Right atrium auricular region (tissue), 2 donors: ENCODE results near the gene ABHD17B. TPM values are rescaled to one million over a fixed set of nuclear protein-coding genes. Genes with fewer than 3 reads are reported as not detected.

Experiments used
- DNase-seq: peaks from one replicate; pipeline ENCODE4 v3.0.0-alpha.2; 2019; ENCODE audit warnings: low spot score
- H3K27ac ChIP-seq, 2 donors: fragments of 200-600 bp; sonication (generic); 1 replicate in 1 of 2; 2 replicates in 1 of 2; pipeline ENCODE4 v1.5.1; 2016 to 2019
- H3K27me3 ChIP-seq, 2 donors: fragments of 200-600 bp; sonication (generic); one replicate each; pipeline versions ENCODE4 v1.5.1 to v1.6.0; 2017 to 2019
- H3K36me3 ChIP-seq: fragments of 200-600 bp; sonication (generic); one replicate; pipeline ENCODE4 v1.5.1; 2016
- H3K4me1 ChIP-seq, 2 donors: fragments of 200-600 bp; sonication (generic); one replicate each; pipeline versions ENCODE4 v1.5.1 to v1.6.0; 2017 to 2019
- H3K4me3 ChIP-seq, 2 donors: fragments of 200-600 bp; sonication (generic); 1 replicate in 1 of 2; 2 replicates in 1 of 2; pipeline ENCODE4 v1.5.1; 2017 to 2019; ENCODE audit warnings: mild to moderate bottlenecking in 1 of 2, moderate library complexity in 1 of 2
- H3K9me3 ChIP-seq, 2 donors: fragments of 200-600 bp; sonication (generic); one replicate each; pipeline ENCODE4 v1.5.1; 2019
- CTCF ChIP-seq, 2 donors: fragments of 200-600 bp; sonication (generic); IDR thresholded peaks; one replicate each; pipeline ENCODE4 v1.5.1; 2019; ENCODE audit warnings: antibody characterized with exemption in 2 of 2
- total RNA-seq, 2 donors: library from RNA; depleted of rRNA; stranded (reverse); fragments of >200 nt; gene quantifications; one replicate each; pipeline ENCODE4 v1.1.0, GENCODE V29; 2016

The ABHD17B gene
- total RNA-seq, 2 donors from 2014 or later: 13.0 to 14.1 TPM

- TF ChIP-seq CTCF (IDR thresholded peaks at IDR 0.05): no peak
- Histone ChIP-seq H3K4me1 (no peaks in the 10 kb centered on the region), H3K9me3 (no peaks in the 10 kb centered on the region), H3K27ac (no peak overlapping the region), H3K27me3 (no peaks in the 10 kb centered on the region), H3K36me3 (no peaks in the 10 kb centered on the region), H3K4me3 (no peak overlapping the region)
- DNase-seq: no peak
Observed at GRCh38 chr9:71941060-71941568, 30.1 kb upstream of the ABHD17B start.

GRCh38 chr9:71937898-71938297, 26.9 kb upstream of the ABHD17B start:
- Histone ChIP-seq H3K36me3 (no peaks in the 10 kb centered on the region), H3K4me1 (no peaks in the 10 kb centered on the region), H3K9me3 (no peaks in the 10 kb centered on the region), H3K27ac (no peak overlapping the region), H3K27me3 (no peaks in the 10 kb centered on the region), H3K4me3 (no peak overlapping the region)
- no peak for DNase-seq
- no peak for TF ChIP-seq CTCF (IDR thresholded peaks at IDR 0.05)

- H3K27me3 ChIP-seq: no peaks in the 10 kb centered on the region
- no peaks in the 10 kb centered on the region for H3K36me3 ChIP-seq
- no peak for TF ChIP-seq CTCF (IDR thresholded peaks at IDR 0.05)
- H3K27ac ChIP-seq: no peak overlapping the region
- H3K4me3 ChIP-seq: no peak overlapping the region
- H3K4me1 ChIP-seq: no peaks in the 10 kb centered on the region
- no peaks in the 10 kb centered on the region for H3K9me3 ChIP-seq
- no peak for DNase-seq
Observed at GRCh38 chr9:71937070-71937625, 26.2 kb upstream of the ABHD17B start.

GRCh38 chr9:71936066-71936465, 25.1 kb upstream of the ABHD17B start:
- Histone ChIP-seq H3K4me1 (no peaks in the 10 kb centered on the region), H3K36me3 (no peaks in the 10 kb centered on the region), H3K9me3 (no peaks in the 10 kb centered on the region), H3K27me3 (no peaks in the 10 kb centered on the region), H3K4me3 (no peak overlapping the region), H3K27ac (no peak overlapping the region)
- DNase-seq: no peak
- TF ChIP-seq CTCF (IDR thresholded peaks at IDR 0.05): no peak

- no peak overlapping the region for H3K27ac ChIP-seq
- no peaks in the 10 kb centered on the region for H3K27me3 ChIP-seq
- H3K4me3 ChIP-seq: no peak overlapping the region
- no peak for TF ChIP-seq CTCF (IDR thresholded peaks at IDR 0.05)
- H3K9me3 ChIP-seq: no peaks in the 10 kb centered on the region
- no peak for DNase-seq
- no peaks in the 10 kb centered on the region for H3K36me3 ChIP-seq
- H3K4me1 ChIP-seq: no peaks in the 10 kb centered on the region
Observed at GRCh38 chr9:71931166-71931565, 20.2 kb upstream of the ABHD17B start.
